Activated naive CD8-positive, alpha-beta T cell treated with anti-CD3 and anti-CD28 coated beads for 36 hours (primary cell): Measurements from ENCODE around the gene ARHGEF5. TPM values are rescaled to one million over a fixed set of nuclear protein-coding genes. Genes with fewer than 3 reads are reported as not detected.
"Not testable (repeated sequence)": the region's sequence is repeated elsewhere in the genome, so short reads cannot be mapped to it uniquely, and the experiment has no call there.

ENCODE experiments used
- DNase-seq: peaks from one replicate; pipeline ENCODE4 v3.0.0; 2021
- H3K27ac Mint-ChIP-seq: one replicate; pipeline ENCODE4 v1.8.0; 2022; ENCODE audit warnings: mild to moderate bottlenecking, moderate library complexity, mixed read lengths
- H3K27me3 Mint-ChIP-seq: one replicate; pipeline ENCODE4 v1.8.0; 2022; ENCODE audit warnings: mild to moderate bottlenecking, mixed read lengths
- H3K36me3 Mint-ChIP-seq: one replicate; pipeline ENCODE4 v1.8.0; 2021; ENCODE audit warnings: mild to moderate bottlenecking, mixed read lengths
- H3K4me1 Mint-ChIP-seq: one replicate; pipeline ENCODE4 v1.8.0; 2021; ENCODE audit warnings: mixed read lengths
- H3K4me3 Mint-ChIP-seq: one replicate; pipeline ENCODE4 v1.8.0; 2022; ENCODE audit warnings: mild to moderate bottlenecking, moderate library complexity, mixed read lengths
- H3K9me3 Mint-ChIP-seq: one replicate; pipeline ENCODE4 v1.8.0; 2022; ENCODE audit warnings: mixed read lengths
- total RNA-seq, 2 experiments: library from RNA; stranded (reverse); gene quantifications; one replicate each; pipeline ENCODE4 v1.2.3, GENCODE V29; 2021

The ARHGEF5 gene
- total RNA-seq, 2 experiments from 2014 or later, result 10.9 to 13.3 TPM

- Mint-ChIP-seq H3K27me3 (no peaks in the 10 kb centered on the region), H3K4me3 (no peak overlapping the region), H3K9me3 (no peaks in the 10 kb centered on the region), H3K36me3 (no peaks in the 10 kb centered on the region), H3K4me1 (no peaks in the 10 kb centered on the region), H3K27ac (no peak overlapping the region)
- no peak for DNase-seq
Observed at GRCh38 chr7:144399946-144400345, 44.7 kb downstream of the ARHGEF5 start.

- Mint-ChIP-seq H3K4me1 (no peaks in the 10 kb centered on the region), H3K27ac (no peak overlapping the region), H3K27me3 (no peaks in the 10 kb centered on the region), H3K4me3 (no peak overlapping the region), H3K9me3 (no peaks in the 10 kb centered on the region), H3K36me3 (no peaks in the 10 kb centered on the region)
- DNase-seq, result no peak
Observed at GRCh38 chr7:144401490-144401889, 46.3 kb downstream of the ARHGEF5 start.

GRCh38 chr7:144403102-144403501 is 47.9 kb downstream of the ARHGEF5 start:
- Mint-ChIP-seq H3K4me3 (no peak overlapping the region), H3K27ac (no peak overlapping the region), H3K4me1 (no peaks in the 10 kb centered on the region), H3K27me3 (peaks cover under 1% of the 10 kb centered on the region), H3K36me3 (no peaks in the 10 kb centered on the region), H3K9me3 (no peaks in the 10 kb centered on the region)
- DNase-seq, result no peak

- H3K27me3 Mint-ChIP-seq, result peaks cover 4% of the 10 kb centered on the region
- H3K36me3 Mint-ChIP-seq, result no peaks in the 10 kb centered on the region
- DNase-seq, result no peak
- no peak within 1 kb of the TSS for H3K4me3 Mint-ChIP-seq
- no peaks in the 10 kb centered on the region for H3K9me3 Mint-ChIP-seq
- no peak within 1 kb of the TSS for H3K27ac Mint-ChIP-seq
- no peaks in the 10 kb centered on the region for H3K4me1 Mint-ChIP-seq
Observed at GRCh38 chr7:144403649-144404061, 48.5 kb downstream of the ARHGEF5 start, which contains the start of gene NOBOX. NOBOX (minus strand) TSS chr7:144403693.

- H3K36me3 Mint-ChIP-seq, result no peaks in the 10 kb centered on the region
- no peak overlapping the region for H3K27ac Mint-ChIP-seq
- H3K4me1 Mint-ChIP-seq, result no peaks in the 10 kb centered on the region
- peaks cover 4% of the 10 kb centered on the region for H3K27me3 Mint-ChIP-seq
- DNase-seq, result no peak
- H3K4me3 Mint-ChIP-seq, result no peak overlapping the region
- no peaks in the 10 kb centered on the region for H3K9me3 Mint-ChIP-seq
Observed at GRCh38 chr7:144404946-144405345, 49.7 kb downstream of the ARHGEF5 start.

- Mint-ChIP-seq H3K9me3 (no peaks in the 10 kb centered on the region), H3K36me3 (no peaks in the 10 kb centered on the region), H3K4me1 (no peaks in the 10 kb centered on the region), H3K4me3 (no peak overlapping the region), H3K27ac (no peak overlapping the region), H3K27me3 (peaks cover 4% of the 10 kb centered on the region)
- DNase-seq, result no peak
Observed at GRCh38 chr7:144407266-144407931, 52.2 kb downstream of the ARHGEF5 start.

GRCh38 chr7:144408121-144408520 is 52.9 kb downstream of the ARHGEF5 start:
- no peaks in the 10 kb centered on the region for H3K4me1 Mint-ChIP-seq
- H3K9me3 Mint-ChIP-seq, result no peaks in the 10 kb centered on the region
- peaks cover 4% of the 10 kb centered on the region for H3K27me3 Mint-ChIP-seq
- no peak for DNase-seq
- no peaks in the 10 kb centered on the region for H3K36me3 Mint-ChIP-seq
- H3K4me3 Mint-ChIP-seq, result no peak overlapping the region
- H3K27ac Mint-ChIP-seq, result no peak overlapping the region

- Mint-ChIP-seq H3K27me3 (peaks cover 10% of the 10 kb centered on the region), H3K9me3 (no peaks in the 10 kb centered on the region), H3K36me3 (no peaks in the 10 kb centered on the region), H3K4me3 (no peak overlapping the region), H3K4me1 (no peaks in the 10 kb centered on the region), H3K27ac (no peak overlapping the region)
- DNase-seq, result no peak
Observed at GRCh38 chr7:144410441-144410840, 55.2 kb downstream of the ARHGEF5 start.

- Mint-ChIP-seq H3K9me3 (peaks cover 2% of the 10 kb centered on the region), H3K27ac (no peak overlapping the region), H3K36me3 (no peaks in the 10 kb centered on the region), H3K4me1 (no peaks in the 10 kb centered on the region), H3K27me3 (peaks cover 6% of the 10 kb centered on the region), H3K4me3 (no peak overlapping the region)
- DNase-seq, result no peak
Observed at GRCh38 chr7:144414815-144415214, 59.6 kb downstream of the ARHGEF5 start.

GRCh38 chr7:144415858-144416257 is 60.7 kb downstream of the ARHGEF5 start:
- Mint-ChIP-seq H3K9me3 (peaks cover 2% of the 10 kb centered on the region), H3K4me1 (no peaks in the 10 kb centered on the region), H3K36me3 (no peaks in the 10 kb centered on the region), H3K27me3 (peaks cover 6% of the 10 kb centered on the region), H3K4me3 (no peak overlapping the region), H3K27ac (no peak overlapping the region)
- DNase-seq, result no peak

GRCh38 chr7:144416341-144416740 is 61.1 kb downstream of the ARHGEF5 start:
- DNase-seq, result no peak
- Mint-ChIP-seq H3K36me3 (no peaks in the 10 kb centered on the region), H3K27ac (no peak overlapping the region), H3K27me3 (peaks cover 6% of the 10 kb centered on the region), H3K4me3 (no peak overlapping the region), H3K9me3 (peaks cover 2% of the 10 kb centered on the region), H3K4me1 (no peaks in the 10 kb centered on the region)

- not testable (repeated sequence) for DNase-seq, H3K4me3 Mint-ChIP-seq, H3K36me3 Mint-ChIP-seq, H3K27me3 Mint-ChIP-seq, H3K9me3 Mint-ChIP-seq, H3K4me1 Mint-ChIP-seq, H3K27ac Mint-ChIP-seq
Observed at GRCh38 chr7:144418931-144419330, 63.7 kb downstream of the ARHGEF5 start.

GRCh38 chr7:144427539-144427938 is 72.3 kb downstream of the ARHGEF5 start:
- H3K27ac Mint-ChIP-seq, H3K4me1 Mint-ChIP-seq, H3K27me3 Mint-ChIP-seq, H3K36me3 Mint-ChIP-seq, H3K4me3 Mint-ChIP-seq, DNase-seq: not testable (repeated sequence)
- peaks cover 21% of the 10 kb centered on the region for H3K9me3 Mint-ChIP-seq

- Mint-ChIP-seq H3K27ac (no peak overlapping the region), H3K36me3 (peaks cover 5% of the 10 kb centered on the region), H3K9me3 (peaks cover 21% of the 10 kb centered on the region), H3K4me3 (no peak overlapping the region), H3K27me3 (no peaks in the 10 kb centered on the region), H3K4me1 (no peaks in the 10 kb centered on the region)
- DNase-seq, result no peak
Observed at GRCh38 chr7:144428431-144428830, 73.2 kb downstream of the ARHGEF5 start.
